ENCODE data around the gene GLI2. TPM values are rescaled to one million over a fixed set of nuclear protein-coding genes. Genes with fewer than 3 reads are reported as not detected.
A peak's percentile ranks its signal among the peaks of the same experiment; 100 is the strongest.

The GLI2 gene
- total RNA-seq, 1 experiment from 2014 or later, result 4.2 TPM

DNA sequence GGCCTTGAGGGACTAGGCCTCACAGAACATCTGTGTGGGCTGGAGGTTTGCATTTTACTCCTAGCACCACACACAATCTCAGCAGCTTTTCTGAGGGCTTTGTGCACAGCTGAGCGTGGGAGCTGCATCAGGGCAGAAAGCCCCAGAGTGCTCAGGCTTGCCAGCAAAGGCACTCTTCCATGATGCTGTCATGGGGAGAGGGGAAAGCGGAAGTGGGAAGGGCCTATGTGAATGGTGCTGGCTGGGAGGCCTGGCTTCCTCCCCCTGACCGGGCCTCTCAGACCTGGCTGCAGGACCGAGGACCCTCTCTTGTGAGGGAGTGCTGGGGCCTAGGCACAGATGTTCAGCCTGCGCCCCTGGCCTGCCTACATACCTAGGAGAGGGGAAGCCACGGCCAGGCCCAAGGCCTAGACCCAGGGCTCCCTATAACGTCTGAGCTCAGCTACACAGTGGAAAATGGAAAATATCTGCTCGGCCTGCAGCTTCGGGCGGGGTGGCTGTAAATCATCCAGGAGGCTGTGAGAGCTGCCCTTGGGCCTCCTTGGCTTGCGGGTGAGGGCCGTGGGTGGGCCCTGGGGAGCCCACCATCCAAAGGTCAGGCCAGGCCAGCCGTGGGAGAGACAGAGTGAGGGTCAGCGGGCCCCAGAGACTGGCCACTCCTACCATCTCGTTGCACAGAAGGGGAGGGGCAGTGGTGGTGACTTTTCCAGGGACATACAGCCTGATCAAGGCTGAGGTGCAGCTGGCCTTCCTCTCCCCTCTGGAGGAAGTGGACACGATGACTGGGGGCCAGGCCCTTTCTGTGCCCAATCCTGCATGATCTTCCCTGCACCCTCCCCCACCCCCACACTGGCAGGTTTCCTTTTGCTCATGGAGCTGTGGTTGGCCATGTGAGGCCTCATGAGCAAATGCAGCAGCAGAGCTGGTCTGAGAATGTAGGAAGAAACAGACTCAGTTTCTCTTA is 22.8 kb downstream of the GLI2 start:
- DNase-seq (ENCODE audit: low read depth), result peak; percentile 57

- DNase-seq (ENCODE audit: low read depth), result no peak
Observed at GRCh38 chr2:120759543-120760331, 24.1 kb downstream of the GLI2 start.

DNA sequence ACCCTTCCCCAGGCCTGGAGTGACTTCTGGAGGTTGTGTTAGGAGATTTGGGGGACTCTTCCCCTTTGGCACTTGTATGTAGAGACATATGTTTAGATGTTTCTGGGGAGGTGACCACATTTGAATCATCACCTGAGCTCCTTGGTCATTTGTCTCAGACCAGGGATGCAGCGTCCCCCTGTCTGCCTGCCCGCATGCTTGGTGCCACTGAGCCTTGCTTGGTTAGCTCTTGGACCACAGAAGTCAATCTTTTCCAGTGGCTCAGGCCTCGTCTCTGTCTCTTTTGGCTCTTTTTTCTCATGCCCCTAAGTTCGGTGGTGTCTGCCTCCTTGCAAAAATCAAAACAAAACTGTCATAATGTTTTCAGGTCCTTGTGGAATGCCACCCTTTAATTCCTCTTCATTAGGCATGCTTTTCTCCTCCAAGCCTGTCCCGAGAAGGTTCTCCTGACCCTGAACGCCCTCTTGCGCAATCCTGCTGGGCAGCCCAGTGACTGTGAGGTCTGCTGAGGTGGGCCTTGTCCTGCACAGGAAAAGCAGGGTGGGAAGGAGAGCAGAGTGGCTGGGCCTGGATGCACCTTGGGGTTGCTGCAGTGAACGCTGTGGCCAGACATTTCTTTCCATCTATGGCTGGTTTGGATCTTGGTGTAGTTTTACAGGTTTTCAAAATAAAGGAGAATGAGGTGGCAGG is 24.9 kb downstream of the GLI2 start:
- no peak for DNase-seq (ENCODE audit: low read depth)

GRCh38 chr2:120761164-120761861 is 25.6 kb downstream of the GLI2 start:
- DNase-seq (ENCODE audit: low read depth), result no peak

GRCh38 chr2:120761911-120762310 is 26.2 kb downstream of the GLI2 start:
- no peak for DNase-seq (ENCODE audit: low read depth)

- no peak for DNase-seq (ENCODE audit: low read depth)
Observed at GRCh38 chr2:120762341-120763061, 26.8 kb downstream of the GLI2 start.

DNA sequence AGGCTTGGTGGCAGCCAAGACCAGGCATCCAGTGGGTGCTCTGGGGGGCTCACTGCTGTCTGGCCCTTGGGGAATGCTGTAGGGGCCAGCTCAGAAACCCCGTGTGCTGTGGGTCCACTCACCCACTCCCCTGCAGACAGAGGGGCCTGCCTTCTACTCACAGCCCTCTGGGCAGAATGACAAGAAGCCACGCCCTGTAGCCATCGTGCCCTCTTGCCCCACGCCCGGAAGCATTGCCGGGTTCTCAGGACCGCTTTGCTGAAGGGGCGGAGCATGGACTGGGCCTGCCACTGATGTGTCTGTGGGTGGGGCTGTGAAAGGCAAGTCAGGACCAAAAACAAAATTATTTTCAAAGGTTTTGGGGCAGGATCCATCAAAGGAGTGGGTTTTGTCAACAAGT is 27.8 kb downstream of the GLI2 start:
- no peak for DNase-seq (ENCODE audit: low read depth)

- no peak for DNase-seq (ENCODE audit: low read depth)
Observed at GRCh38 chr2:120763931-120764330, 28.3 kb downstream of the GLI2 start.

- DNase-seq (ENCODE audit: low read depth), result no peak
Observed at GRCh38 chr2:120764492-120764891, 28.8 kb downstream of the GLI2 start.

DNA sequence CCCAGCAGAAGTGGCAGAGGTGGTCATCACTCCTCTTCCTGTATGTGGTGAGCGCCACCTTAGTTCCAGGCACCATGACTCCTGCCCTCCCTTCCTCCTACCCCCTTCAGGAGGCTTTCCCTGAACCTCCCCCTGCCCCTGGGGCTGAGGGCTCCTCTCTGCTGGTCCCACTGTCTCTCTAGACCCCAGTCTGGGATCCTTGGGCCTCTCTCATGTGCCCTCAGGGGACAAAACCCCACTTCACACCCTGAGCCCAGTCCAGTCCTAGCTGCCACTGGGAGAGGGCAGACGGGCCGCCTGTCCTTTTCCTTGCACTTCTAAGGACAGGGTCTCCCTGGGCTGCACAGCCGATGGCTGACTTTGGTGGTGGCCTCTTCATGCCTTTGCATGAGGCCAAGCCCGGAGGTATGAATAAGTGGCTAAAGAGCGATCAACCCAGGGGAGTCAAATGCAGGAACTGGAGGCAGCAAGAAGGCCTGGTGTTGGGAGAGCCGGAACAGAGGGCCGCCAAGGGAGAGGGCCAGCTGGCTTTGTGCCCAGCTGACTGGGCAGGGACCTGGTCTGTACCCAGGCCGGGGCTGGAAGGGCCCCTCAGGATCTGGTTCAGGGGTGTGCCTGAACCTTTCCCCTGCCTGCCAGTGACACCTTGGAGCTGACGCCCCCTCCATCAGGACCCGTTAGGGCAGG is 29.5 kb downstream of the GLI2 start:
- no peak for DNase-seq (ENCODE audit: low read depth)

GRCh38 chr2:120765678-120766469 is 30.2 kb downstream of the GLI2 start:
- DNase-seq (ENCODE audit: low read depth), result peak; percentile 53

- no peak for DNase-seq (ENCODE audit: low read depth)
Observed at GRCh38 chr2:120766470-120767351, 31.0 kb downstream of the GLI2 start.

DNA sequence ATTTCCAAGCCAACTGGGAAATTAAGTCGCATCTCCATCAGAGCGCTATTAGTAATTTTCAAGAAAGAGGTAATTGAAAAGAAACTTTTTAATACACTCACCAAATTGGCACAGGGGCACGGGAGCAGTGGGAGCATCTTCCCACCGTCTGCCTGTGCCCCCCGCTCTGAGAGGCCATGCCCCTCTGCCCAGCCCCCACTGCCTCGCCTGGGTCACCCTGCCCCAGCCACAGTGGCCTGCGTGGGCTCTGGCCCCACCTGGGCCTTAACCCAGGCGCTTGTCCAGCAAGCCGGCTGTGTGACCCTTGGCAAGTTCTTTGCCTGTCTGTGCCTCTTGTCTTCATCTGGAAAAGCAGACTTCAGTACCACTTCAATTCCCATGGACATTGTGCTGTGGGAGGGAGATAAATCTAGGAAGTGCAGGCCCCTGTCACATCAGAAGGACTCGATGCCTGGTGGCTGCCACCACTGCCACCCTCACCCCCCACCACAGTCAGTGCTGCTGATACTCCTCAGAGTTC is 31.9 kb downstream of the GLI2 start:
- no peak for DNase-seq (ENCODE audit: low read depth)

- no peak for DNase-seq (ENCODE audit: low read depth)
Observed at GRCh38 chr2:120768112-120769048, 32.7 kb downstream of the GLI2 start.

GRCh38 chr2:120769076-120769786 is 33.6 kb downstream of the GLI2 start:
- DNase-seq (ENCODE audit: low read depth), result no peak

DNA sequence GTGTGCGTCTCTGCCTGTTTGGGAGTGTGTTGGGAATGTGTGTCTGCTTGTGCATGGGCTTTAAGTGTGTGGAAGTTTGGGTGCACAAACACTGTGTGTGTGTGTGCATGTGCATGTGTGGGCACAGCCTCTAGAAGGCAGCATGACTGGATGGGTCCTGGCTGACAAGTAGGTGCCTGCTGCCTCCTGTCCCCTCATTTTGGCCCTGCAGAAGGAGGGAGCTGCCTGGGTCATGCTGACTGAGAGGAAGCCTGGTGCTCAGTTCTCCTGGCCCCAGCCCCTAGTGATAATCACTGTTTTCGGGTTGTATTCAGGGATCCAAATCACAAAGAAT is 34.1 kb downstream of the GLI2 start:
- DNase-seq (ENCODE audit: low read depth), result no peak

DNA sequence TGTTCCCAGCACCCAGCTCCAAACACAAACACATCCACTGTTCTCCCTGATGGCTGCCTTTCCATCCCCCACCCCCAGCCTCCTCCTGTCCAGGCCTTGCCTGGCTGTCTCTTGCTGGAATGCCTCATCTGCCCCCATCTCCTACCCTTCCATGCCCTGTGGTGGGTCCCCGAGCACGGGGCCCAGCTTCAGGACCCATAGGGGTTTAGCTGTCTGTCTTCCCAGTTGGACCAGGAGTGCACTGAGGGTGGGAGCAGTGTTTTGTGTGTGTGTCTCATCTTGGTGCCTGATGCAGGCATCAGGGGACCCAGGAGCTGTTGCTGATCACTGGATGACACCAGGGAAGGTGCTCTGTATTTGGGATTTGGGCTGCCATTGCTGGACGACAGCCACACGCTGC is 34.5 kb downstream of the GLI2 start:
- DNase-seq (ENCODE audit: low read depth), result no peak
